ENCODE results near the gene TRMT6.

DNA sequence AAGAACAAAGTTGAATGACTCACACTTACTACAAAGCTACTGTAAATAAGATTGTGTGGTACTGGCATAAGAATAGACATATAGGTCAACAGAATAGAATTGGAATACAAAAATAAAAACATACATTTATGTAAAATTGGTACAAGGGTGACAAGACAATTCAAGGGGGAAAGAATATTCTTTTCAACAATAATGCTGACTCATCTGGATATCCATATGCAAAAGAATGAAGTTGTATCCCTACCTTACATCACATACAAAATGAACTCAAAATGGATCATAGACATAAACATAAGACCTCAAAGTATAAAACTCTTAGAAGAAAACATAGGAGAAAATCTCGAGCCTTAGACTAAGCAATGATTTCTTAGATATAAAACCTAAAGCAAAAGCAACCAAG lies 50.9 kb downstream of the TRMT6 start:
- TF ChIP-seq, protein P1, sequence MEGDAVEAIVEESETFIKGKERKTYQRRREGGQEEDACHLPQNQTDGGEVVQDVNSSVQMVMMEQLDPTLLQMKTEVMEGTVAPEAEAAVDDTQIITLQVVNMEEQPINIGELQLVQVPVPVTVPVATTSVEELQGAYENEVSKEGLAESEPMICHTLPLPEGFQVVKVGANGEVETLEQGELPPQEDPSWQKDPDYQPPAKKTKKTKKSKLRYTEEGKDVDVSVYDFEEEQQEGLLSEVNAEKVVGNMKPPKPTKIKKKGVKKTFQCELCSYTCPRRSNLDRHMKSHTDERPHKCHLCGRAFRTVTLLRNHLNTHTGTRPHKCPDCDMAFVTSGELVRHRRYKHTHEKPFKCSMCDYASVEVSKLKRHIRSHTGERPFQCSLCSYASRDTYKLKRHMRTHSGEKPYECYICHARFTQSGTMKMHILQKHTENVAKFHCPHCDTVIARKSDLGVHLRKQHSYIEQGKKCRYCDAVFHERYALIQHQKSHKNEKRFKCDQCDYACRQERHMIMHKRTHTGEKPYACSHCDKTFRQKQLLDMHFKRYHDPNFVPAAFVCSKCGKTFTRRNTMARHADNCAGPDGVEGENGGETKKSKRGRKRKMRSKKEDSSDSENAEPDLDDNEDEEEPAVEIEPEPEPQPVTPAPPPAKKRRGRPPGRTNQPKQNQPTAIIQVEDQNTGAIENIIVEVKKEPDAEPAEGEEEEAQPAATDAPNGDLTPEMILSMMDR (conservative IDR thresholded peaks at IDR 0.05), result no peak
- no peak for TF ChIP-seq ZFX (IDR thresholded peaks at IDR 0.05)

Measured in C4-2B (cell line).